GM18499 (cell line): ENCODE results near the gene ENPP7.
"Not testable (repeated sequence)": the region's sequence is repeated elsewhere in the genome, so short reads cannot be mapped to it uniquely, and the experiment has no call there.

Experiments used
- ATAC-seq: cut with Tn5 transposase; IDR thresholded peaks from one replicate; pipeline ENCODE4 v1.9.1; 2021; ENCODE audit warnings: moderate number of reproducible peaks; ENCODE audit not compliant: insufficient read depth, unreplicated experiment

ENPP7 gene

GRCh38 chr17:79747508-79748294, 17.0 kb downstream of the ENPP7 start:
- ATAC-seq: no peak

GRCh38 chr17:79748295-79749099, 17.8 kb downstream of the ENPP7 start:
- no peak for ATAC-seq

GRCh38 chr17:79749156-79749815, 18.5 kb downstream of the ENPP7 start:
- ATAC-seq: no peak

- ATAC-seq: no peak
Observed at GRCh38 chr17:79749958-79750357, 19.2 kb downstream of the ENPP7 start.

- ATAC-seq: no peak
Observed at GRCh38 chr17:79750650-79751545, 20.2 kb downstream of the ENPP7 start.

GRCh38 chr17:79752175-79752574, 21.4 kb downstream of the ENPP7 start:
- no peak for ATAC-seq

GRCh38 chr17:79754370-79754769, 23.6 kb downstream of the ENPP7 start:
- no peak for ATAC-seq

- ATAC-seq: not testable (repeated sequence)
Observed at GRCh38 chr17:79754903-79755302, 24.2 kb downstream of the ENPP7 start.

GRCh38 chr17:79755591-79755990, 24.8 kb downstream of the ENPP7 start:
- ATAC-seq: no peak

- ATAC-seq: no peak
Observed at GRCh38 chr17:79757140-79757745, 26.5 kb downstream of the ENPP7 start.

- ATAC-seq: no peak
Observed at GRCh38 chr17:79758271-79758670, 27.5 kb downstream of the ENPP7 start.

GRCh38 chr17:79760197-79760906, 29.6 kb downstream of the ENPP7 start:
- ATAC-seq: no peak

GRCh38 chr17:79761894-79762589, 31.3 kb downstream of the ENPP7 start:
- no peak for ATAC-seq

GRCh38 chr17:79765708-79766107, 35.0 kb downstream of the ENPP7 start:
- ATAC-seq: no peak

- no peak for ATAC-seq
Observed at GRCh38 chr17:79769570-79770506, 39.1 kb downstream of the ENPP7 start.

GRCh38 chr17:79771276-79771675, 40.5 kb downstream of the ENPP7 start:
- no peak for ATAC-seq

- ATAC-seq: not testable (repeated sequence)
Observed at GRCh38 chr17:79772726-79773125, 42.0 kb downstream of the ENPP7 start.
